Fibroblast of skin of back (primary cell): ENCODE results near the gene IKZF3.

Source experiments
- DNase-seq: peaks from one replicate; pipeline ENCODE4 v3.0.0-alpha.2; 2013

The IKZF3 gene

DNA sequence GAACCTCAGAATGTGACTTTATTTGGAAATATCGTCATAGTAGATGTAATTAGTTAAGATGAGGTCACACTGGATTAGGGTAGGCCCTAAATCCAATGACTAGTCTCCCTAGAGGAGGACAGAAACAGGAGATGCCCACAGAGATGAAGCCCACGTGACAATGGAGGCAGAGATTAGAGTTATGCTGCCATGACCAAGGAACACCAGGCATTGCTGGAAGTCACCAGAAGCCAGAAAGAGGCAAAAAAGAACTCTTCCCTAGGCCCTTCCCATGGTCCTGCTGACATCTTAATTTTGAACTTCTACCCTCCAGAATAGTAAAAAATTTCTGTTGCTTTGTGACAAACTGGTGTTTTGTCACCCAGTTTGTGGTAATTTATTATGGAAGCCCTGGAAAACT, 49.6 kb downstream of the IKZF3 start:
- DNase-seq: no peak

GRCh38 chr17:39813631-39814030, 50.5 kb downstream of the IKZF3 start:
- DNase-seq: no peak

GRCh38 chr17:39812466-39812865, 51.6 kb downstream of the IKZF3 start:
- no peak for DNase-seq

- no peak for DNase-seq
These were observed 53.0 kb downstream of the IKZF3 start for GRCh38 chr17:39810939-39811728.

- no peak for DNase-seq
These were observed 54.9 kb downstream of the IKZF3 start for GRCh38 chr17:39809221-39809620.

DNA sequence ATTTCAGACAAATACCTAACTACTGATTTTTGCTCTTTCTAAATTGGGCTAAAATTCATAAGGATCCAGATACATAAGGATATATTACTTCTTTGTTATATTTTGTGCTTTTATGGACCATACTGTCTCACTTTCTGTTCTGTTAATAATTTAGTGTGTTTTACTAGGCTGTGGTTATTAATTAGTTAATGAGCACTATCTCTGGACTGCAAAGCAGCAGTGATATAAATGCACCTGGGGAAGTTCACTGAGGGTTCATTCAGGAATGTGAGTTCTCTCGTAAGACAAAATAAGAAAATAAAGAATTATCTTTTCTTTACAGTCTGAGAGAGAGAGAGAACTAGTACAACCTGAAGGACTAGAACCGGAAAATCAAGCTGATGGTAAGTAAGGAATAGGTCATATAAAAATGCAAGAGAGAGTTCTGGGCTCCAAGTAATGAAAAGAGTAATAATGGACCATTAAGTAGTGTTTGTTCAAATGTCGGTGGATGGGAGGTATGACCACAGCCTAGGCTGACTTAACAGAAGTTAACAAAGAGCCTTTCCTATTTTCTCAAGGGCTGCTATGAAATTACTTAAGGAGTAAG, 55.6 kb downstream of the IKZF3 start:
- DNase-seq: no peak

- DNase-seq: no peak
These were observed 59.3 kb downstream of the IKZF3 start for GRCh38 chr17:39804839-39805238.

DNA sequence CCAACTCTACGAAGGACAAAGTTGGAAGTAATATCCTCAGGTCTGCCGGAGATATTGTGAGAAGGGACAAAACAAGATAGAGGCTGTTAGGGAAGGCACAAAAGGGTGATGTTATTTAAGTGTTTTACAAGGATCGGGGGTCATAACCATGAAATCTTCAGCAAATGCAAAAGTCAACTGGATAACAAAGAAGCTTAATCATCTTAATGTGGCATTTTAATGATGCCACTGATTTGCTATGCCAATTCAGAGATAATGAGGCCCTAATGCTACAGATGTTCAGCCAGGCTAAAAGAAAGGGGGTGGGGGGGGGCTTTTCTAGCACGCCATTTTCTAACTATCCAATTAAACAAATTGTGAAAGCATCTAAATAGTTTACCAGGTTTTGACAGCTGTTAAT, 63.1 kb downstream of the IKZF3 start:
- no peak for DNase-seq

GRCh38 chr17:39800540-39800939, 63.6 kb downstream of the IKZF3 start:
- DNase-seq: no peak

DNA sequence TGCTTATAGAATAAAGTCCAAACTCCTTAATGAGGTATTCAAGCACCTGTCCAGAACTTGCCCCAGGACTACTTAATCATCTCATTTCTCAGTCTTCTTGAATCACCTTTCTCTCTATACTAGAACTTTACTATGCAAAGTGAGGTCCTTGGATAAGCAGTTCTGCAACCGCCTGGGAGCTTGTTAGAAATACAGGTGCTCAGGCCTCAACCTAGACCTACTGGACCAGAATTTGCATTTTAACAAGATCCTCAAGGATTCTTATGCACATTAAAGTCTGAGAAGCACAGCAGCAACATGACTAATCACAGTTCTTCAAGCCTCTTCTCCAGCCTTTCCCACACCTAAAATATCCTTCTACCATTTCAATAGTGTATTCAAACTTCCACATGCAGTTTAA, 64.7 kb downstream of the IKZF3 start:
- DNase-seq: no peak

GRCh38 chr17:39794249-39794970, 69.7 kb downstream of the IKZF3 start:
- no peak for DNase-seq

GRCh38 chr17:39793301-39793872, 70.7 kb downstream of the IKZF3 start:
- no peak for DNase-seq

- DNase-seq: no peak
These were observed 71.4 kb downstream of the IKZF3 start for GRCh38 chr17:39792526-39793221.

- no peak for DNase-seq
These were observed 72.8 kb downstream of the IKZF3 start for GRCh38 chr17:39791111-39791992.

GRCh38 chr17:39787743-39788484, 76.2 kb downstream of the IKZF3 start:
- DNase-seq: no peak

GRCh38 chr17:39787041-39787440, 77.1 kb downstream of the IKZF3 start:
- DNase-seq: no peak

DNA sequence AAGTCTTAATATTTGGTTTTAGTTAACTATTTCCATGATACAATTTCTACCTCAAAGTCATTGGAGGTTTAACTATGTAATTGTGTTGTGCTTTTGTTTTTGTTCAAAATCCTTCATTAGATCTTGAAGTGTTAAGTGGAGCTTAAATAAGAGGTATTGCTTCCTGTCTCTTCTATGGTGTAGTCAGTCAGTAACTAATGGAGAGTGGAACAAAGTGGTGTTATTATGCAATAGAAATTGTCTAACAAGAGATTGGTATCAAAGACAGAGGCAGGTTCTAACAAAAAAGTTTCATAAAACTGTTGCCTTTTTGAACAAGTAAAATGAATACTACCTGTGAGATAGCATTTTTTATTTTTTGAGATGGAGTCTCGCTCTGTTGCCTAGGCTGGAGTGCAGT, 81.1 kb downstream of the IKZF3 start:
- DNase-seq: no peak

- peak; percentile 7 for DNase-seq
These were observed 81.6 kb downstream of the IKZF3 start for GRCh38 chr17:39782481-39782880.

GRCh38 chr17:39781861-39782213, 82.3 kb downstream of the IKZF3 start:
- DNase-seq: no peak

- no peak for DNase-seq
These were observed 82.9 kb downstream of the IKZF3 start for GRCh38 chr17:39781031-39781860.
